GM18502 (cell line): ENCODE data around the gene COX7C.
"Not testable (repeated sequence)": the region's sequence is repeated elsewhere in the genome, so short reads cannot be mapped to it uniquely, and the experiment has no call there.

Source experiments
- ATAC-seq: cut with Tn5 transposase; IDR thresholded peaks from one replicate; pipeline ENCODE4 v1.9.1; 2021; ENCODE audit warnings: mild to moderate bottlenecking; ENCODE audit not compliant: unreplicated experiment, poor library complexity

COX7C gene

DNA sequence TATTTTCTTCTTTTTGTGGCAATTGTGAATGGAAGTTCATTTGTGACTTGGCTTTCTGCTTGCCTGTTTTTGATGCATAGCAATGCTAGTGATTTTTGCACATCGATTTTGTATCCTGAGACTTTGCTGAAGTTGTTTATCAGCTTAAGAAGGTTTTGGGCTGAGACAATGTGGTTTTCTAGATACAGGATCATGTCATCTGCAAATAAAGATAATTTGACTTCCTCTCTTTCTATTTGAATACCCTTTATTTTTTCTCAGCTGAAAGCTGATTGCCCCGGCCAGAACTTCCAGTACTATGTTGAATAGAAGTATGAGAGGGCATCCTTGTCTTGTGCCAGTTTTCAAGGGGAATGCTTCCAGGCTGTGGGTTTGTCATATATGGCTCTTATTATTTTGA, 43.0 kb downstream of the COX7C start:
- not testable (repeated sequence) for ATAC-seq

DNA sequence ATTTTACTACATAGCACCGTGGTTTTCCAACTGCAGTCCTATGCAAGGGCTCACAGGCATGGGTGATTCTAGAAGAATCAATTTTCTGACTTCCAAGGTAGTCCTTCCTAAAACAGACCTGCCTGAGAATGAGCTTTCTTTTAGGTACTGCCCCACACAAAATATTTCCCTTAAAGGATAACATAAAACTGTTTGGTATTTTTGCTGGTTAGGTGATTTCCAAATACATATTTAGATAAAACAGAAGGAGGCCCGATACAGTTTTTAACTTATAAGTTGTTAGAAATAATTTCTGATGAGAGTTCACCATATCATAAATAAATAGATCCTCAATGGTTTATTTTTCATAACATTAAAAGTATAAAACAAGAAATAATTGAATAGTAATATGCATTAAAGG, 46.4 kb downstream of the COX7C start:
- no peak for ATAC-seq

DNA sequence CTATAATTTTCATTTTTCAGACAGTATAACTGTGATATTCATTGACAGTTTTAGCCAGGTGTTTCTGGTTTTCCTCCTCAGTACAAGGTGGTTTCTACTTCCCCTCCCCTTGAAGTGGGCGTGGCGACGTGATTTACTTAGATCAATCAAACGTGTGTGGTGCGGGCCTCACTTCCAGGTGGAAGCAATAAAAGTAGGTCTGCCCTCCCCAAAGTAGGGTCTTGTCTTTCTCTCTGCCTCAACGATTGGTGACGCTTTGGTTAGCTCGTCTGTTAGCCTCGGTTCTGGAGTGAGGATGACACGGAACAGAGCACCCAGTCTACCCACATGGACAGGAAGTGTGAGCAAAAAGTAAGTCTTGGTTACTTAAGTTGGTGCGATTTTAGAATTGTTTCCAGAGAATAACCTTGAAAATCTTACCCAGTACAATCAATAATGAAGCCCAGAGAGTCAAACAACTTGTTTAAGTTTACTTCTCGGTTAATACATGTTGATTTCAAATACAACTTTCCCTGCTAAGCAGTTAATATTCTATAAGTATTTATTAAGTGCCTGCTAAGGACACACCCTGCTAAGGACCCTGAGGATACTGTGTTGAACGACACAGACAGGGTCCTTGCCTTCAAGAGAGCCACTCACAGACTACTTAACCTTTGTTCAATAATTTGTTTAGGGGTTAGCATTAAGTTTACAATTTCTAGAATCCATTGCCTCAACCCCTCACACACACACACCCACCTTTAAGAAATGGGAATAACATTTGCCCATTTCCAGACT, 48.4 kb downstream of the COX7C start:
- ATAC-seq = no peak

DNA sequence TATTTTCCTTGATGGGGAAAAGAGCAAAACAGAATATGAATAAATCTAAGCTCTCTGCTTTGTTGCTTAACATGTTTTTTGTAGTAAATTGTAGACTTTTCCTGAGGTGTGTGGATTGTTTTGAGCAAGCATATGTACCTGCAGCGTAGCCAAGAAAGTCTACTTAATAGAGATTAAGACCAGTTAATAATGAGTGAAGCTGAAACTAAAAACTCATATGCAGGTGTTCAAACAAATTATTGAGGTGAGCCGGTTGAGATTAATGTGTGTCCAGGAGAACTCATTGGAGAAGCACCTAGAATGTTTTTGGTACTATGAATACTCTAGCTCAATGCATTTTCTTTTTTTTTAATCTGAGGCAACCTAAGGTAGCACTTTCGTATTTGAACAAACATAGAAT, 49.2 kb downstream of the COX7C start:
- no peak for ATAC-seq
